IMR-90 (cell line): ENCODE results near the gene TTC28. TPM values are rescaled to one million over a fixed set of nuclear protein-coding genes. Genes with fewer than 3 reads are reported as not detected.

Experiments used
- ATAC-seq: fragments of 200-7000 bp; cut with Tn5 transposase; 2 replicates; pipeline ENCODE4 v1.9.1; 2020; ENCODE audit warnings: low read depth, mild to moderate bottlenecking, moderate library complexity
- BruUV-seq: library from RNA; stranded (reverse); fragments of 400-500 nt; replicated peaks from 2 replicates; lab custom pipeline; 2021; lab: Mats Ljungman, UMichigan
- CTCF ChIA-PET: fragments of 300-600 bp; formaldehyde crosslinking; extraction: SDS; loops from one replicate; lab custom pipeline; 2021; ENCODE audit warnings: antibody characterized with exemption; lab: Yijun Ruan, JAX
- POLR2A ChIA-PET: fragments of 300-600 bp; sonication (Branson Sonifier 250); formaldehyde crosslinking; loops from one replicate; lab custom pipeline; 2022; ENCODE audit warnings: antibody characterized with exemption; ENCODE audit not compliant: unreplicated experiment; lab: Charles Lee
- DNase-seq: peaks from one replicate; pipeline ENCODE4 v3.0.0; 2013
- H2AFZ ChIP-seq: replicated peaks from 2 replicates; pipeline ENCODE3; 2013; ENCODE audit warnings: low read length, mild to moderate bottlenecking; ENCODE audit not compliant: poor library complexity
- H2AK5ac ChIP-seq: 2 replicates; pipeline ENCODE4 v1.6.1; 2013; ENCODE audit warnings: low read depth, low read length, inconsistent platforms
- H2AK9ac ChIP-seq: replicated peaks from 2 replicates; pipeline ENCODE3; 2013; ENCODE audit warnings: mild to moderate bottlenecking, low read depth, low read length, moderate library complexity; ENCODE audit not compliant: poor library complexity
- H2BK120ac ChIP-seq: 2 replicates; pipeline ENCODE4 v1.6.1; 2013; ENCODE audit warnings: low read depth, low read length, inconsistent platforms
- H2BK15ac ChIP-seq: 3 replicates; pipeline ENCODE4 v1.6.1; 2013; ENCODE audit warnings: low read depth, low read length, inconsistent platforms
- H2BK20ac ChIP-seq: 2 replicates; pipeline ENCODE4 v1.6.1; 2013; ENCODE audit warnings: low read depth, mild to moderate bottlenecking, inconsistent platforms, low read length, moderate library complexity
- H2BK5ac ChIP-seq: 2 replicates; pipeline ENCODE4 v1.6.1; 2013; ENCODE audit warnings: mild to moderate bottlenecking, low read depth, low read length, inconsistent platforms; ENCODE audit not compliant: poor library complexity, severe bottlenecking
- H3K14ac ChIP-seq: replicated peaks from 2 replicates; pipeline ENCODE4 v1.6.1; 2013; ENCODE audit warnings: low read depth, low read length, inconsistent platforms
- H3K18ac ChIP-seq: 2 replicates; pipeline ENCODE4 v1.6.1; 2013; ENCODE audit warnings: low read depth, low read length, control low read depth
- H3K23ac ChIP-seq: 2 replicates; pipeline ENCODE4 v1.6.1; 2013; ENCODE audit warnings: low read depth, low read length, inconsistent platforms
- H3K27ac ChIP-seq: 2 replicates; pipeline ENCODE4 v1.5.1; 2013; ENCODE audit warnings: mild to moderate bottlenecking, control low read depth, low read length; ENCODE audit not compliant: insufficient read depth
- H3K27me3 ChIP-seq: 2 replicates; pipeline ENCODE4 v1.6.1; 2013; ENCODE audit warnings: low read length; ENCODE audit not compliant: control insufficient read depth, insufficient read depth
- H3K36me3 ChIP-seq: 2 replicates; pipeline ENCODE4 v1.6.1; 2013; ENCODE audit warnings: low read length, mixed read lengths; ENCODE audit not compliant: control insufficient read depth, insufficient read depth
- H3K4ac ChIP-seq: 2 replicates; pipeline ENCODE4 v1.6.1; 2013; ENCODE audit warnings: low read depth, low read length, inconsistent platforms
- H3K4me1 ChIP-seq: 2 replicates; pipeline ENCODE4 v1.6.1; 2013; ENCODE audit warnings: low read length, mixed read lengths; ENCODE audit not compliant: control insufficient read depth, insufficient read depth
- H3K4me2 ChIP-seq: 2 replicates; pipeline ENCODE4 v1.6.1; 2013; ENCODE audit warnings: low read depth, mild to moderate bottlenecking, control low read depth, low read length, moderate library complexity
- H3K4me3 ChIP-seq: 2 replicates; pipeline ENCODE4 v1.5.1; 2013; ENCODE audit warnings: low read depth, mild to moderate bottlenecking, control low read depth, low read length, moderate library complexity; ENCODE audit not compliant: insufficient read depth
- H3K56ac ChIP-seq: 2 replicates; pipeline ENCODE4 v1.6.1; 2013; ENCODE audit warnings: low read length, inconsistent platforms; ENCODE audit not compliant: insufficient read depth; ENCODE audit errors: extremely low read depth
- H3K79me1 ChIP-seq, 2 experiments: 2 replicates each; pipeline ENCODE4 v1.6.1; 2013; ENCODE audit warnings: low read length in 2 of 2, inconsistent platforms in 1 of 2, low read depth in 1 of 2
- H3K9ac ChIP-seq: 2 replicates; pipeline ENCODE4 v1.6.1; 2013; ENCODE audit warnings: low read depth, low read length, control low read depth
- H3K9me1 ChIP-seq: 2 replicates; pipeline ENCODE4 v1.6.1; 2013; ENCODE audit warnings: low read length, inconsistent platforms; ENCODE audit not compliant: insufficient read depth
- H3K9me3 ChIP-seq: 2 replicates; pipeline ENCODE4 v1.6.1; 2013; ENCODE audit warnings: low read length; ENCODE audit not compliant: control insufficient read depth, insufficient read depth
- H4K20me1 ChIP-seq: 2 replicates; pipeline ENCODE4 v1.6.1; 2013; ENCODE audit warnings: low read length, inconsistent platforms; ENCODE audit not compliant: insufficient read depth
- H4K5ac ChIP-seq: 2 replicates; pipeline ENCODE4 v1.6.1; 2013; ENCODE audit warnings: mild to moderate bottlenecking, low read depth, low read length, control low read depth
- H4K8ac ChIP-seq, 2 experiments: 2 replicates each; pipeline ENCODE4 v1.6.1; 2013; ENCODE audit warnings: low read depth in 2 of 2, low read length in 2 of 2, control low read depth in 1 of 2, inconsistent platforms in 1 of 2
- H4K91ac ChIP-seq: 2 replicates; pipeline ENCODE4 v1.6.1; 2013; ENCODE audit warnings: low read depth, low read length, inconsistent platforms; ENCODE audit not compliant: insufficient read depth
- CHD1 ChIP-seq: IDR thresholded peaks from 2 replicates; pipeline ENCODE4 v1.6.1; 2012; ENCODE audit warnings: low read depth, low read length, improper control_type of control experiment
- CTCF ChIP-seq: conservative IDR thresholded peaks from 2 replicates; pipeline ENCODE4 v1.5.1; 2012; ENCODE audit warnings: mild to moderate bottlenecking, low read depth, low read length, improper control_type of control experiment
- ELK1 ChIP-seq: fragments of 150-350 bp; IDR thresholded peaks from 2 replicates; pipeline ENCODE4 v1.6.1; 2016; ENCODE audit warnings: low read depth, mild to moderate bottlenecking, low read length, moderate library complexity, borderline replicate concordance
- MAFK ChIP-seq: IDR thresholded peaks from 2 replicates; pipeline ENCODE4 v1.6.1; 2012; ENCODE audit warnings: low read depth, low read length, improper control_type of control experiment
- MAZ ChIP-seq: IDR thresholded peaks from 2 replicates; pipeline ENCODE4 v1.6.1; 2012; ENCODE audit warnings: low read depth, mild to moderate bottlenecking, low read length, improper control_type of control experiment, moderate library complexity, borderline replicate concordance
- NFE2L2 ChIP-seq: fragments of 150-350 bp; IDR thresholded peaks from 2 replicates; pipeline ENCODE4 v1.6.1; 2016; ENCODE audit warnings: low read depth, mild to moderate bottlenecking, low read length
- RAD21 ChIP-seq: IDR thresholded peaks from 2 replicates; pipeline ENCODE4 v1.6.1; 2012; ENCODE audit warnings: low read length, improper control_type of control experiment
- RFX5 ChIP-seq: IDR thresholded peaks from 2 replicates; pipeline ENCODE4 v1.8.0; 2012; ENCODE audit warnings: low read depth, mild to moderate bottlenecking, low read length, moderate library complexity
- SMC3 ChIP-seq: fragments of 150-350 bp; IDR thresholded peaks from 2 replicates; pipeline ENCODE4 v1.6.1; 2016; ENCODE audit warnings: low read depth, mild to moderate bottlenecking, antibody characterized with exemption, low read length, moderate library complexity
- WGBS, 2 experiments: methylation state at CpG; one replicate each; pipeline versions ENCODE4 v1.1.5 to v1.1.7; 2013; ENCODE audit warnings: missing lambda C conversion rate in 2 of 2; ENCODE audit not compliant: insufficient read length in 1 of 2; ENCODE audit errors: extremely low coverage in 2 of 2; 5-methylcytosine and 5-hydroxymethylcytosine counted together
- dilution Hi-C: fragments of 300-500 bp; cut with HindIII; formaldehyde crosslinking; loops from one replicate; pipeline ENCODE4 v1.14.3; 2018; ENCODE audit warnings: low sequenced_read_pairs; ENCODE audit not compliant: unreplicated experiment
- in situ Hi-C: fragments of 300-500 bp; cut with MboI; formaldehyde crosslinking; loops from 3 replicates; pipeline ENCODE4 v1.14.3; 2019; ENCODE audit warnings: low sequenced_read_pairs, inconsistent platforms, mixed read lengths
- intact Hi-C: fragments of 100-400 bp; cut with micrococcal nuclease; formaldehyde crosslinking; loops from 2 replicates; pipeline ENCODE4 v1.10.0; 2022
- polyA plus RNA-seq, 3 experiments: library from polyadenylated mRNA; depleted of rRNA; stranded (reverse); fragments of >200 nt; gene quantifications; 2 replicates each; pipeline ENCODE4 v1.2.3, GENCODE V29; 2012; ENCODE audit warnings: low replicate concordance in 1 of 3
- total RNA-seq: library from RNA; depleted of rRNA; stranded (reverse); fragments of >200 nt; gene quantifications from 2 replicates; pipeline ENCODE4 v1.2.3, GENCODE V29; 2012

The TTC28 gene
- total and polyA plus RNA-seq, 2 of the 4 experiments (the other 2 are of a cell fraction), result 5.6 to 13.3 TPM

GRCh38 chr22:28019881-28020861 is 659.5 kb downstream of the TTC28 start:
- Histone ChIP-seq H3K4me2 (peak overlapping the region; percentile 13), H4K20me1 (peaks cover 18% of the 10 kb centered on the region), H2AFZ (peak overlapping the region; percentile 54), H3K9me1 (no peaks in the 10 kb centered on the region; the same call in 1 of the 2 replicates), H4K91ac (no peak overlapping the region), H3K27me3 (no peaks in the 10 kb centered on the region), H4K5ac (no peak overlapping the region), H3K18ac (no peak overlapping the region), H3K9me3 (no peaks in the 10 kb centered on the region), H3K9ac (0 out of 2 replicates have a peak overlapping the region, but pooled peaks have one; percentile 12), H3K14ac (0 out of 2 replicates have a peak overlapping the region, but pooled peaks have one; percentile 68), H3K23ac (no peak overlapping the region), H3K4me3 (no peak overlapping the region), H2BK20ac (no peak overlapping the region), H2AK5ac (no peak overlapping the region), H4K8ac (no peak overlapping the region; a peak in 1 of 4 replicates), H2BK5ac (no peak overlapping the region), H2BK120ac (no peak overlapping the region), H3K4me1 (peaks cover 13% of the 10 kb centered on the region), H3K79me1 (no peaks in the 10 kb centered on the region), H3K4ac (peak overlapping the region; percentile 46; the same call in 1 of the 2 replicates), H2BK15ac (no peak overlapping the region), H3K27ac (peak overlapping the region; percentile 21; the same call in 1 of the 2 replicates), H2AK9ac (peak overlapping the region; percentile 55), H3K56ac (no peak overlapping the region), H3K36me3 (peaks cover 4% of the 10 kb centered on the region; the same call in 1 of the 2 replicates)
- DNase-seq, result peak; percentile 60
- BruUV-seq, result no TSS peak
- ATAC-seq, result peak; percentile 95
- intact Hi-C loops, result loop anchor here (1.0 kb wide), 2 partner anchors 422 to 574 kb away; no protein-coding TSS in a partner anchor
- CTCF ChIA-PET, result interaction anchor here (0.6 to 1.4 kb wide), 14 partner anchors 9 to 731 kb away, joined by 3 to 9 read pairs (median 3); no protein-coding TSS in a partner anchor
- dilution Hi-C loops, result no loop called here
- in situ Hi-C loops, result loop anchor here (10.0 to 25.0 kb wide), 3 partner anchors 575 to 1258 kb away; no protein-coding TSS in a partner anchor
- TF ChIP-seq ELK1 (no peak), MAFK (no peak), CTCF (peak; percentile 89), MAZ (peak; percentile 73), SMC3 (peak; percentile 89), NFE2L2 (no peak), RAD21 (peak; percentile 89), CHD1 (no peak), RFX5 (no peak)
- POLR2A ChIA-PET, result no interaction called here
- 58% methylated on average over 3 of the region's 20 CpGs; no CpG with 5 or more reads in 1 of the 2 experiments for WGBS, 2 experiments
